ENCODE data around the gene ABHD2.

GRCh38 chr15:89077750-89078149 lies 10.5 kb upstream of the ABHD2 start:
- no peak for TF ChIP-seq CTCF (IDR thresholded peaks at IDR 0.05)
- TF ChIP-seq ZFX (IDR thresholded peaks at IDR 0.05; ENCODE audit: borderline replicate concordance), result no peak

Measured in 22Rv1 (cell line).